IMR-90 (cell line): Measurements from ENCODE around the gene LAPTM5. TPM values are rescaled to one million over a fixed set of nuclear protein-coding genes. Genes with fewer than 3 reads are reported as not detected.
"Not testable (repeated sequence)": the region's sequence is repeated elsewhere in the genome, so short reads cannot be mapped to it uniquely, and the experiment has no call there.

Source experiments
- ATAC-seq: fragments of 200-7000 bp; cut with Tn5 transposase; 2 replicates; pipeline ENCODE4 v1.9.1; 2020; ENCODE audit warnings: low read depth, mild to moderate bottlenecking, moderate library complexity
- BruUV-seq: library from RNA; stranded (reverse); fragments of 400-500 nt; replicated peaks from 2 replicates; lab custom pipeline; 2021; lab: Mats Ljungman, UMichigan
- CTCF ChIA-PET: fragments of 300-600 bp; formaldehyde crosslinking; extraction: SDS; loops from one replicate; lab custom pipeline; 2021; ENCODE audit warnings: antibody characterized with exemption; lab: Yijun Ruan, JAX
- POLR2A ChIA-PET: fragments of 300-600 bp; sonication (Branson Sonifier 250); formaldehyde crosslinking; loops from one replicate; lab custom pipeline; 2022; ENCODE audit warnings: antibody characterized with exemption; ENCODE audit not compliant: unreplicated experiment; lab: Charles Lee
- DNase-seq: peaks from one replicate; pipeline ENCODE4 v3.0.0; 2013
- H2AFZ ChIP-seq: replicated peaks from 2 replicates; pipeline ENCODE3; 2013; ENCODE audit warnings: low read length, mild to moderate bottlenecking; ENCODE audit not compliant: poor library complexity
- H2AK5ac ChIP-seq: 2 replicates; pipeline ENCODE4 v1.6.1; 2013; ENCODE audit warnings: low read depth, low read length, inconsistent platforms
- H2AK9ac ChIP-seq: replicated peaks from 2 replicates; pipeline ENCODE3; 2013; ENCODE audit warnings: mild to moderate bottlenecking, low read depth, low read length, moderate library complexity; ENCODE audit not compliant: poor library complexity
- H2BK120ac ChIP-seq: 2 replicates; pipeline ENCODE4 v1.6.1; 2013; ENCODE audit warnings: low read depth, low read length, inconsistent platforms
- H2BK15ac ChIP-seq: 3 replicates; pipeline ENCODE4 v1.6.1; 2013; ENCODE audit warnings: low read depth, low read length, inconsistent platforms
- H2BK20ac ChIP-seq: 2 replicates; pipeline ENCODE4 v1.6.1; 2013; ENCODE audit warnings: low read depth, mild to moderate bottlenecking, inconsistent platforms, low read length, moderate library complexity
- H2BK5ac ChIP-seq: 2 replicates; pipeline ENCODE4 v1.6.1; 2013; ENCODE audit warnings: mild to moderate bottlenecking, low read depth, low read length, inconsistent platforms; ENCODE audit not compliant: poor library complexity, severe bottlenecking
- H3K14ac ChIP-seq: replicated peaks from 2 replicates; pipeline ENCODE4 v1.6.1; 2013; ENCODE audit warnings: low read depth, low read length, inconsistent platforms
- H3K18ac ChIP-seq: 2 replicates; pipeline ENCODE4 v1.6.1; 2013; ENCODE audit warnings: low read depth, low read length, control low read depth
- H3K23ac ChIP-seq: 2 replicates; pipeline ENCODE4 v1.6.1; 2013; ENCODE audit warnings: low read depth, low read length, inconsistent platforms
- H3K27ac ChIP-seq: 2 replicates; pipeline ENCODE4 v1.5.1; 2013; ENCODE audit warnings: mild to moderate bottlenecking, control low read depth, low read length; ENCODE audit not compliant: insufficient read depth
- H3K27me3 ChIP-seq: 2 replicates; pipeline ENCODE4 v1.6.1; 2013; ENCODE audit warnings: low read length; ENCODE audit not compliant: control insufficient read depth, insufficient read depth
- H3K36me3 ChIP-seq: 2 replicates; pipeline ENCODE4 v1.6.1; 2013; ENCODE audit warnings: low read length, mixed read lengths; ENCODE audit not compliant: control insufficient read depth, insufficient read depth
- H3K4ac ChIP-seq: 2 replicates; pipeline ENCODE4 v1.6.1; 2013; ENCODE audit warnings: low read depth, low read length, inconsistent platforms
- H3K4me1 ChIP-seq: 2 replicates; pipeline ENCODE4 v1.6.1; 2013; ENCODE audit warnings: low read length, mixed read lengths; ENCODE audit not compliant: control insufficient read depth, insufficient read depth
- H3K4me2 ChIP-seq: 2 replicates; pipeline ENCODE4 v1.6.1; 2013; ENCODE audit warnings: low read depth, mild to moderate bottlenecking, control low read depth, low read length, moderate library complexity
- H3K4me3 ChIP-seq: 2 replicates; pipeline ENCODE4 v1.5.1; 2013; ENCODE audit warnings: low read depth, mild to moderate bottlenecking, control low read depth, low read length, moderate library complexity; ENCODE audit not compliant: insufficient read depth
- H3K56ac ChIP-seq: 2 replicates; pipeline ENCODE4 v1.6.1; 2013; ENCODE audit warnings: low read length, inconsistent platforms; ENCODE audit not compliant: insufficient read depth; ENCODE audit errors: extremely low read depth
- H3K79me1 ChIP-seq, 2 experiments: 2 replicates each; pipeline ENCODE4 v1.6.1; 2013; ENCODE audit warnings: low read length in 2 of 2, inconsistent platforms in 1 of 2, low read depth in 1 of 2
- H3K9ac ChIP-seq: 2 replicates; pipeline ENCODE4 v1.6.1; 2013; ENCODE audit warnings: low read depth, low read length, control low read depth
- H3K9me1 ChIP-seq: 2 replicates; pipeline ENCODE4 v1.6.1; 2013; ENCODE audit warnings: low read length, inconsistent platforms; ENCODE audit not compliant: insufficient read depth
- H3K9me3 ChIP-seq: 2 replicates; pipeline ENCODE4 v1.6.1; 2013; ENCODE audit warnings: low read length; ENCODE audit not compliant: control insufficient read depth, insufficient read depth
- H4K20me1 ChIP-seq: 2 replicates; pipeline ENCODE4 v1.6.1; 2013; ENCODE audit warnings: low read length, inconsistent platforms; ENCODE audit not compliant: insufficient read depth
- H4K5ac ChIP-seq: 2 replicates; pipeline ENCODE4 v1.6.1; 2013; ENCODE audit warnings: mild to moderate bottlenecking, low read depth, low read length, control low read depth
- H4K8ac ChIP-seq, 2 experiments: 2 replicates each; pipeline ENCODE4 v1.6.1; 2013; ENCODE audit warnings: low read depth in 2 of 2, low read length in 2 of 2, control low read depth in 1 of 2, inconsistent platforms in 1 of 2
- H4K91ac ChIP-seq: 2 replicates; pipeline ENCODE4 v1.6.1; 2013; ENCODE audit warnings: low read depth, low read length, inconsistent platforms; ENCODE audit not compliant: insufficient read depth
- WGBS, 2 experiments: methylation state at CpG; one replicate each; pipeline versions ENCODE4 v1.1.5 to v1.1.7; 2013; ENCODE audit warnings: missing lambda C conversion rate in 2 of 2; ENCODE audit not compliant: insufficient read length in 1 of 2; ENCODE audit errors: extremely low coverage in 2 of 2; 5-methylcytosine and 5-hydroxymethylcytosine counted together
- dilution Hi-C: fragments of 300-500 bp; cut with HindIII; formaldehyde crosslinking; loops from one replicate; pipeline ENCODE4 v1.14.3; 2018; ENCODE audit warnings: low sequenced_read_pairs; ENCODE audit not compliant: unreplicated experiment
- in situ Hi-C: fragments of 300-500 bp; cut with MboI; formaldehyde crosslinking; loops from 3 replicates; pipeline ENCODE4 v1.14.3; 2019; ENCODE audit warnings: low sequenced_read_pairs, inconsistent platforms, mixed read lengths
- intact Hi-C: fragments of 100-400 bp; cut with micrococcal nuclease; formaldehyde crosslinking; loops from 2 replicates; pipeline ENCODE4 v1.10.0; 2022
- polyA plus RNA-seq, 3 experiments: library from polyadenylated mRNA; depleted of rRNA; stranded (reverse); fragments of >200 nt; gene quantifications; 2 replicates each; pipeline ENCODE4 v1.2.3, GENCODE V29; 2012; ENCODE audit warnings: low replicate concordance in 1 of 3
- total RNA-seq: library from RNA; depleted of rRNA; stranded (reverse); fragments of >200 nt; gene quantifications from 2 replicates; pipeline ENCODE4 v1.2.3, GENCODE V29; 2012

LAPTM5 gene
- total and polyA plus RNA-seq, 2 of the 4 experiments (the other 2 are of a cell fraction), result 0.09 TPM; not detected in 1

DNA sequence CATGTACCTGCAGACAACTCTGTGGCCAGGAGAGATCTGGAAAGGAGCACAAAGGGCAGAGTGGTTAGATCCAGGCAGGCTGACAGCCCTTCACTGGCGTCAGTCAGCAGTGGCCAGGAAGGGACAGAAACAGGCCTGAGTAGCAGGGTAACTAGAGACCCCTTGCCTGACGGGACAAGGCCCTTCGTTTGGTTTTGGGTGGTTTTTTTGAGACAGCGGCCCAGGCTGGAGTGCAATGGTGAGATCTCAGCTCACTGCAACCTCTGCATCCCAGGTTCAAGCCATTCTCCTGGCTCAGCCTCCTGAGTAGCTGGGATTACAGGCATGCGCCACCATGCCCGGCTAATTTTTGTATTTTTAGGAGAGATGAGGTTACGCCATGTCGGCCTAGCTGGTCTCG, 69.1 kb downstream of the LAPTM5 start:
- POLR2A ChIA-PET, H3K9me3 ChIP-seq, H3K27ac ChIP-seq, H3K14ac ChIP-seq, BruUV-seq, ATAC-seq, DNase-seq, H3K4ac ChIP-seq, H3K4me3 ChIP-seq, H4K20me1 ChIP-seq, H2BK5ac ChIP-seq, H3K9ac ChIP-seq, H3K4me2 ChIP-seq, H2BK120ac ChIP-seq, H2BK20ac ChIP-seq, H3K56ac ChIP-seq, H4K91ac ChIP-seq, H3K9me1 ChIP-seq, H2BK15ac ChIP-seq, H3K4me1 ChIP-seq, H3K79me1 ChIP-seq, in situ Hi-C loops, H2AK9ac ChIP-seq, H3K23ac ChIP-seq, H2AK5ac ChIP-seq, H4K8ac ChIP-seq, H3K18ac ChIP-seq, H4K5ac ChIP-seq, H2AFZ ChIP-seq, H3K36me3 ChIP-seq, dilution Hi-C loops, CTCF ChIA-PET, intact Hi-C loops: not testable (repeated sequence)
- WGBS, 2 experiments, result 56% methylated on average over 3 of the region's 9 CpGs; no CpG with 5 or more reads in 1 of the 2 experiments
- H3K27me3 ChIP-seq, result peaks cover 58% of the 10 kb centered on the region
